ENCODE data around the gene GALNT14.

GRCh38 chr2:31090188-31090587 lies 48.1 kb downstream of the GALNT14 start:
- TF ChIP-seq CTCF (IDR thresholded peaks at IDR 0.05) (no peak), POLR2A (IDR thresholded peaks at IDR 0.05) (no peak), EP300 (IDR thresholded peaks at IDR 0.05) (no peak)

All from ovary (tissue), 3 donors.